ENCODE results near the gene CHST3. TPM values are rescaled to one million over a fixed set of nuclear protein-coding genes. Genes with fewer than 3 reads are reported as not detected.

CHST3 gene
- total and polyA plus RNA-seq, 2 experiments from 2014 or later = 0.94 to 8.3 TPM

GRCh38 chr10:72006026-72006425, 41.8 kb downstream of the CHST3 start:
- no peak overlapping the region for H3K4me3 Mint-ChIP-seq
- no peaks in the 10 kb centered on the region for H3K9me2 ChIP-seq (ENCODE audit: insufficient read depth)
- no peaks in the 10 kb centered on the region for H3K27me3 ChIP-seq (ENCODE audit: insufficient read depth)
- H3K36me3 ChIP-seq (ENCODE audit: insufficient read depth) = no peaks in the 10 kb centered on the region; the same call in 1 of the 2 replicates
- H2AFZ ChIP-seq = no peak overlapping the region
- ATAC-seq (no peak), DNase-seq (ENCODE audit: low spot score) (no peak)
- no peak overlapping the region for H3K4me2 ChIP-seq
- TF ChIP-seq, protein P1, sequence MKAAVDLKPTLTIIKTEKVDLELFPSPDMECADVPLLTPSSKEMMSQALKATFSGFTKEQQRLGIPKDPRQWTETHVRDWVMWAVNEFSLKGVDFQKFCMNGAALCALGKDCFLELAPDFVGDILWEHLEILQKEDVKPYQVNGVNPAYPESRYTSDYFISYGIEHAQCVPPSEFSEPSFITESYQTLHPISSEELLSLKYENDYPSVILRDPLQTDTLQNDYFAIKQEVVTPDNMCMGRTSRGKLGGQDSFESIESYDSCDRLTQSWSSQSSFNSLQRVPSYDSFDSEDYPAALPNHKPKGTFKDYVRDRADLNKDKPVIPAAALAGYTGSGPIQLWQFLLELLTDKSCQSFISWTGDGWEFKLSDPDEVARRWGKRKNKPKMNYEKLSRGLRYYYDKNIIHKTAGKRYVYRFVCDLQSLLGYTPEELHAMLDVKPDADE (IDR thresholded peaks at IDR 0.05) = no peak
- no peak for TF ChIP-seq ZNF462 (CRISPR knock-in tag; IDR thresholded peaks at IDR 0.05)
- no peak for TF ChIP-seq ZNF331 (CRISPR knock-in tag; IDR thresholded peaks at IDR 0.05; ENCODE audit: low read depth)
- TF ChIP-seq, protein P2, sequence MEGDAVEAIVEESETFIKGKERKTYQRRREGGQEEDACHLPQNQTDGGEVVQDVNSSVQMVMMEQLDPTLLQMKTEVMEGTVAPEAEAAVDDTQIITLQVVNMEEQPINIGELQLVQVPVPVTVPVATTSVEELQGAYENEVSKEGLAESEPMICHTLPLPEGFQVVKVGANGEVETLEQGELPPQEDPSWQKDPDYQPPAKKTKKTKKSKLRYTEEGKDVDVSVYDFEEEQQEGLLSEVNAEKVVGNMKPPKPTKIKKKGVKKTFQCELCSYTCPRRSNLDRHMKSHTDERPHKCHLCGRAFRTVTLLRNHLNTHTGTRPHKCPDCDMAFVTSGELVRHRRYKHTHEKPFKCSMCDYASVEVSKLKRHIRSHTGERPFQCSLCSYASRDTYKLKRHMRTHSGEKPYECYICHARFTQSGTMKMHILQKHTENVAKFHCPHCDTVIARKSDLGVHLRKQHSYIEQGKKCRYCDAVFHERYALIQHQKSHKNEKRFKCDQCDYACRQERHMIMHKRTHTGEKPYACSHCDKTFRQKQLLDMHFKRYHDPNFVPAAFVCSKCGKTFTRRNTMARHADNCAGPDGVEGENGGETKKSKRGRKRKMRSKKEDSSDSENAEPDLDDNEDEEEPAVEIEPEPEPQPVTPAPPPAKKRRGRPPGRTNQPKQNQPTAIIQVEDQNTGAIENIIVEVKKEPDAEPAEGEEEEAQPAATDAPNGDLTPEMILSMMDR (conservative IDR thresholded peaks at IDR 0.05; ENCODE audit: low read depth in 2 of 2) = no peak
- TF ChIP-seq, protein P3, sequence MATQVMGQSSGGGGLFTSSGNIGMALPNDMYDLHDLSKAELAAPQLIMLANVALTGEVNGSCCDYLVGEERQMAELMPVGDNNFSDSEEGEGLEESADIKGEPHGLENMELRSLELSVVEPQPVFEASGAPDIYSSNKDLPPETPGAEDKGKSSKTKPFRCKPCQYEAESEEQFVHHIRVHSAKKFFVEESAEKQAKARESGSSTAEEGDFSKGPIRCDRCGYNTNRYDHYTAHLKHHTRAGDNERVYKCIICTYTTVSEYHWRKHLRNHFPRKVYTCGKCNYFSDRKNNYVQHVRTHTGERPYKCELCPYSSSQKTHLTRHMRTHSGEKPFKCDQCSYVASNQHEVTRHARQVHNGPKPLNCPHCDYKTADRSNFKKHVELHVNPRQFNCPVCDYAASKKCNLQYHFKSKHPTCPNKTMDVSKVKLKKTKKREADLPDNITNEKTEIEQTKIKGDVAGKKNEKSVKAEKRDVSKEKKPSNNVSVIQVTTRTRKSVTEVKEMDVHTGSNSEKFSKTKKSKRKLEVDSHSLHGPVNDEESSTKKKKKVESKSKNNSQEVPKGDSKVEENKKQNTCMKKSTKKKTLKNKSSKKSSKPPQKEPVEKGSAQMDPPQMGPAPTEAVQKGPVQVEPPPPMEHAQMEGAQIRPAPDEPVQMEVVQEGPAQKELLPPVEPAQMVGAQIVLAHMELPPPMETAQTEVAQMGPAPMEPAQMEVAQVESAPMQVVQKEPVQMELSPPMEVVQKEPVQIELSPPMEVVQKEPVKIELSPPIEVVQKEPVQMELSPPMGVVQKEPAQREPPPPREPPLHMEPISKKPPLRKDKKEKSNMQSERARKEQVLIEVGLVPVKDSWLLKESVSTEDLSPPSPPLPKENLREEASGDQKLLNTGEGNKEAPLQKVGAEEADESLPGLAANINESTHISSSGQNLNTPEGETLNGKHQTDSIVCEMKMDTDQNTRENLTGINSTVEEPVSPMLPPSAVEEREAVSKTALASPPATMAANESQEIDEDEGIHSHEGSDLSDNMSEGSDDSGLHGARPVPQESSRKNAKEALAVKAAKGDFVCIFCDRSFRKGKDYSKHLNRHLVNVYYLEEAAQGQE (IDR thresholded peaks at IDR 0.05; ENCODE audit: unreplicated experiment) = no peak
- TF ChIP-seq EZH2phosphoT487 (IDR thresholded peaks at IDR 0.05; ENCODE audit: unreplicated experiment) = no peak
- TF ChIP-seq STAT1 (IDR thresholded peaks at IDR 0.05; ENCODE audit: unreplicated experiment) = no peak
- H3K36me3 Mint-ChIP-seq (ENCODE audit: low read depth) = peaks cover 4% of the 10 kb centered on the region; the same call in 1 of the 3 replicates
- no peaks in the 10 kb centered on the region for H3K79me2 ChIP-seq (replicated peaks; ENCODE audit: insufficient read depth)
- H4K20me1 ChIP-seq (replicated peaks; ENCODE audit: insufficient read depth) = no peaks in the 10 kb centered on the region; the same call in 1 of the 2 replicates
- no peak overlapping the region for H3K27ac Mint-ChIP-seq
- H3K27ac ChIP-seq (ENCODE audit: low read depth) = no peak overlapping the region
- H3F3A ChIP-seq (replicated peaks; ENCODE audit: low read depth) = no peaks in the 10 kb centered on the region
- H3K4me3 ChIP-seq = no peak overlapping the region
- H3K4me1 Mint-ChIP-seq = peaks cover 8% of the 10 kb centered on the region
- no peaks in the 10 kb centered on the region for H3K9me3 Mint-ChIP-seq
- H3K4me1 ChIP-seq (ENCODE audit: insufficient read depth) = no peaks in the 10 kb centered on the region
- H3K27me3 Mint-ChIP-seq (ENCODE audit: insufficient read depth, low read depth, poor library complexity) = no peaks in the 10 kb centered on the region

Data from GM23338 (cell line).